GM12892 (cell line): Measurements from ENCODE around the gene WDR88.
"Not testable (repeated sequence)": the region's sequence is repeated elsewhere in the genome, so short reads cannot be mapped to it uniquely, and the experiment has no call there.

Experiments used
- POLR2A ChIP-seq: IDR thresholded peaks from 2 replicates; pipeline ENCODE4 v1.6.1; 2011; ENCODE audit warnings: low read depth, low read length, control low read depth
- POLR2AphosphoS5 ChIP-seq: IDR thresholded peaks from 2 replicates; pipeline ENCODE4 v1.6.1; 2011; ENCODE audit warnings: low read depth, low read length, control low read depth
- TAF1 ChIP-seq: IDR thresholded peaks from 2 replicates; pipeline ENCODE4 v1.6.1; 2011; ENCODE audit warnings: low read depth, mild to moderate bottlenecking, control low read depth, low read length, borderline replicate concordance

DNA sequence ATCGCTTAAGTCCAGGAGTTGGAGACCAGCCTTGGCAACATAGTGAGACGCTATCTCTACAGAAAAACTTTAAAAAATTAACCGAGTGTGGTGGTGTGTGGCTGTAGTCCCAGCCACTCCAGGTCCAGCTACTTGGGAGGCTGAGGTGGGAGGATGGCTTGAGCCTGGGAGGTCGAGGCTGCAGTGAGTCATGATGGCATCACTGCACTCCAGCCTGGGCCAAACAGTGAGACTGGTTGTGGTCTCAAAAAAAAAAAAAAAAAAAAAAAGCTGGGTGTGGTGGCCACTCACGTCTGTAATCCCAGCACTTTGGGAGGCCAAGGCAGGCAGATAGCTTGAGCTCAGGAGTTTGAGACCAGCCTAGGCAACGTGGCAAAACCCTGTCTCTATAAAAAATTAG is 34.1 kb downstream of the WDR88 start:
- not testable (repeated sequence) for TF ChIP-seq POLR2A, POLR2AphosphoS5, TAF1
